22Rv1 (cell line): Measurements from ENCODE around the gene PRR7.

ENCODE experiments used
- ZFX ChIP-seq: fragments of 450-650 bp; IDR thresholded peaks from 2 replicates; pipeline ENCODE4 v1.6.1; 2017; ENCODE audit warnings: antibody characterized with exemption, borderline replicate concordance
- TF ChIP-seq, protein P1 (sequence below): fragments of 450-650 bp; IDR thresholded peaks from 2 replicates; pipeline ENCODE4 v1.5.1; 2017; ENCODE audit warnings: mild to moderate bottlenecking

DNA sequence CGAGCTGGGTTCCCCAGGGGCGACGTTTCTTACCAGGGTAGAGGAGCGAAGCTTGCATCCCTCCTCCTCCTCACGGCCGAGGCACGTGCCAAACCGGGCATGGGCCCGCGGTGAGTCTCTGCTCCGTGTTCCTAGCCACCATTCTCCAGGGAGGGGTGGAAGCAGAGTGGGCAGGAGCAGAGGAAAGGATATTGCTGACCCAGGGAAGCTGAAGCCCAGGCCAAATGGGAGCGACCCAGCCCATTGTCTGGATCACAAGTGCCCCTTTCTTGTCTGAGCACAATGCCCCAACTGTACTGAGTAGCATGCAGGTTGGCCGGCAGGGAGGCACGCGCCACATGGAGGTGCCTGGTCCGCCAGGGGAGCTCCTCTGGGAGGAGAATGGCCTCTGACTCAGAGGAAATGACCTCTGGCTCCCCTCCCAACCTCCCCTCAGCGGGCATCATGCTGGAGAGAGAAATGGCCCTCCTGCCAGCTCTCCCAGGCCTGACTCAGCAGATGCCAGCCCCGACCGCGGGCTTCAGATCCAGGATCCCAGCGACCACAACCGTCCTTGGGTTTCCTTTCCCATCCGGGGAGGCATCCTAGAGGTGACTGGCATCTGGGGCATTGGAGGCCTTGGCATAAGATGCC lies 1.1 kb downstream of the PRR7 start:
- TF ChIP-seq, protein P1, sequence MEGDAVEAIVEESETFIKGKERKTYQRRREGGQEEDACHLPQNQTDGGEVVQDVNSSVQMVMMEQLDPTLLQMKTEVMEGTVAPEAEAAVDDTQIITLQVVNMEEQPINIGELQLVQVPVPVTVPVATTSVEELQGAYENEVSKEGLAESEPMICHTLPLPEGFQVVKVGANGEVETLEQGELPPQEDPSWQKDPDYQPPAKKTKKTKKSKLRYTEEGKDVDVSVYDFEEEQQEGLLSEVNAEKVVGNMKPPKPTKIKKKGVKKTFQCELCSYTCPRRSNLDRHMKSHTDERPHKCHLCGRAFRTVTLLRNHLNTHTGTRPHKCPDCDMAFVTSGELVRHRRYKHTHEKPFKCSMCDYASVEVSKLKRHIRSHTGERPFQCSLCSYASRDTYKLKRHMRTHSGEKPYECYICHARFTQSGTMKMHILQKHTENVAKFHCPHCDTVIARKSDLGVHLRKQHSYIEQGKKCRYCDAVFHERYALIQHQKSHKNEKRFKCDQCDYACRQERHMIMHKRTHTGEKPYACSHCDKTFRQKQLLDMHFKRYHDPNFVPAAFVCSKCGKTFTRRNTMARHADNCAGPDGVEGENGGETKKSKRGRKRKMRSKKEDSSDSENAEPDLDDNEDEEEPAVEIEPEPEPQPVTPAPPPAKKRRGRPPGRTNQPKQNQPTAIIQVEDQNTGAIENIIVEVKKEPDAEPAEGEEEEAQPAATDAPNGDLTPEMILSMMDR, result no peak
- no peak for TF ChIP-seq ZFX
